Transverse colon (tissue), 4 donors: ENCODE results near the gene C10orf53. TPM values are rescaled to one million over a fixed set of nuclear protein-coding genes. Genes with fewer than 3 reads are reported as not detected.

Experiments
- DNase-seq: peaks from one replicate; pipeline ENCODE4 v3.0.0-alpha.2; 2019
- H3K27ac ChIP-seq, 4 donors: fragments of 200-600 bp; sonication (generic); 2 replicates each; pipeline ENCODE4 v1.5.1; 2016 to 2018; ENCODE audit warnings: inconsistent platforms in 4 of 4
- H3K27me3 ChIP-seq: fragments of 200-600 bp; sonication (generic); 2 replicates; pipeline ENCODE4 v1.5.1; 2017; ENCODE audit warnings: inconsistent platforms
- H3K36me3 ChIP-seq, 4 donors: fragments of 200-600 bp; sonication (generic); 2 replicates each; pipeline ENCODE4 v1.5.1; 2017 to 2019; ENCODE audit warnings: inconsistent platforms in 4 of 4
- H3K4me1 ChIP-seq, 4 donors: fragments of 200-600 bp; sonication (generic); 2 replicates each; pipeline ENCODE4 v1.5.1; 2017 to 2020; ENCODE audit warnings: inconsistent platforms in 4 of 4
- H3K4me3 ChIP-seq, 4 donors: fragments of 200-600 bp; sonication (generic); 1 replicate in 1 of 4; 2 replicates in 3 of 4; pipeline versions ENCODE4 v1.5.1 to v1.6.1; 2017 to 2019; ENCODE audit warnings: inconsistent platforms in 4 of 4
- H3K9me3 ChIP-seq, 2 donors: fragments of 200-600 bp; sonication (generic); 2 replicates each; pipeline ENCODE4 v1.5.1; 2017 to 2019; ENCODE audit warnings: inconsistent platforms in 2 of 2
- EP300 ChIP-seq: sonication (generic); formaldehyde crosslinking; IDR thresholded peaks from one replicate; pipeline ENCODE4 v1.6.1; 2017; ENCODE audit warnings: antibody characterized with exemption, low read depth
- POLR2A ChIP-seq: fragments of 450-650 bp; IDR thresholded peaks from one replicate; pipeline ENCODE4 v1.6.1; 2016; ENCODE audit warnings: antibody characterized with exemption, mild to moderate bottlenecking, moderate library complexity
- POLR2AphosphoS5 ChIP-seq, 3 donors: sonication (generic); formaldehyde crosslinking; IDR thresholded peaks; one replicate each; pipeline ENCODE4 v1.6.1; 2016; ENCODE audit warnings: antibody characterized with exemption in 3 of 3
- WGBS, 2 donors: methylation state at CpG; one replicate each; pipeline ENCODE4 v1.1.5; 2018; ENCODE audit warnings: low coverage in 1 of 2; 5-methylcytosine and 5-hydroxymethylcytosine counted together
- in situ Hi-C, 4 donors: fragments of 200-750 bp; cut with MboI; loops; one replicate each; pipeline versions ENCODE4 v1.15.0 to v1.15.1; 2017; ENCODE audit warnings: low sequenced_read_pairs in 3 of 4, low pct_ligation_motif_present in 1 of 4, low pct_unique_long_range_greater_than_20kb in 1 of 4
- intact Hi-C: fragments of 100-400 bp; cut with DNase I; formaldehyde crosslinking; loops from one replicate; pipeline ENCODE4 v1.15.1; 2023; ENCODE audit warnings: low total_unique reads
- total RNA-seq, 4 donors: library from RNA; depleted of rRNA; stranded (reverse); fragments of >200 nt; gene quantifications; one replicate each; pipeline ENCODE4 v1.1.0, GENCODE V29; 2016
- TF ChIP-seq, protein P1 (sequence below), 5 experiments: fragments of 200-600 bp in 3 of 5; fragments of 450-650 bp in 2 of 5; sonication (generic) in 3 of 5; IDR thresholded peaks; 1 replicate in 2 of 5; 2 replicates in 3 of 5; pipeline ENCODE4 v1.5.1; 2016 to 2017; ENCODE audit warnings: antibody characterized with exemption in 5 of 5, inconsistent platforms in 3 of 5, mild to moderate bottlenecking in 2 of 5, moderate library complexity in 1 of 5

C10orf53 gene
- total RNA-seq, 4 donors from 2014 or later = not detected

DNA sequence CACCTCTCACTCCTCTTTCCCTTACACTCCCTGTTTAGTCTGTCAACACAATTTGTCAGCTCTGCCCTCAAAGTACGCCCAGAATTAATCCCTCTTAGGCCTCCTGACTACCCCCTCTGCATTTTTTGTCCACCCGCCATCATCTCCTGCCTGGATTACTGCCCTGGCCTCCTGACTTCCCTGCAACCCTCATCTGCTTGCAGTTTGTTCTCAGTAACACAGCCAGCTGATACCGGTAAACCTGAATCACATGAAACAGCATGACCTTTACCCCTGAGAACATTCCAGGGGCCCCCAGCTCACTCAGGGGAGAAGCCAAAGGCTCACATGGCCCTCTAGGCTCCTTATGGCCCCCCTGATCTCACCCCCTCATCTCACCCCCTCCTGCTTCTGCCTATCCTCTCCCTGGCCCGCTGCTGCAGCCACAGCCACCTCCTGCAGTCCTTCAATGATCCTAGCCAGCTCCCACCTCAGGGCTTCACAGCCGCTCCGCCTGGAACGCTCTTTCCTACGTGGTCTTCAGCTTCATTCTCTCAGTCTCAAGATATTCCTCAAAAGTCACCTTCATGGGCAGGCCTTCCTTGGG lies 8.9 kb downstream of the C10orf53 start:
- Histone ChIP-seq H3K27ac (no peak overlapping the region), H3K9me3 (no peaks in the 10 kb centered on the region), H3K27me3 (peaks cover 34% of the 10 kb centered on the region), H3K36me3 (no peaks in the 10 kb centered on the region), H3K4me1 (no peaks in the 10 kb centered on the region), H3K4me3 (no peak overlapping the region)
- intact Hi-C loops = no loop called here
- TF ChIP-seq POLR2AphosphoS5 (IDR thresholded peaks at IDR 0.05) (no peak), POLR2A (no peak), EP300 (no peak)
- TF ChIP-seq, protein P1, sequence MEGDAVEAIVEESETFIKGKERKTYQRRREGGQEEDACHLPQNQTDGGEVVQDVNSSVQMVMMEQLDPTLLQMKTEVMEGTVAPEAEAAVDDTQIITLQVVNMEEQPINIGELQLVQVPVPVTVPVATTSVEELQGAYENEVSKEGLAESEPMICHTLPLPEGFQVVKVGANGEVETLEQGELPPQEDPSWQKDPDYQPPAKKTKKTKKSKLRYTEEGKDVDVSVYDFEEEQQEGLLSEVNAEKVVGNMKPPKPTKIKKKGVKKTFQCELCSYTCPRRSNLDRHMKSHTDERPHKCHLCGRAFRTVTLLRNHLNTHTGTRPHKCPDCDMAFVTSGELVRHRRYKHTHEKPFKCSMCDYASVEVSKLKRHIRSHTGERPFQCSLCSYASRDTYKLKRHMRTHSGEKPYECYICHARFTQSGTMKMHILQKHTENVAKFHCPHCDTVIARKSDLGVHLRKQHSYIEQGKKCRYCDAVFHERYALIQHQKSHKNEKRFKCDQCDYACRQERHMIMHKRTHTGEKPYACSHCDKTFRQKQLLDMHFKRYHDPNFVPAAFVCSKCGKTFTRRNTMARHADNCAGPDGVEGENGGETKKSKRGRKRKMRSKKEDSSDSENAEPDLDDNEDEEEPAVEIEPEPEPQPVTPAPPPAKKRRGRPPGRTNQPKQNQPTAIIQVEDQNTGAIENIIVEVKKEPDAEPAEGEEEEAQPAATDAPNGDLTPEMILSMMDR (IDR thresholded peaks at IDR 0.05) = no peak
- no peak for DNase-seq
- in situ Hi-C loops = no loop called here
- 41 to 50% methylated on average over 2 to 8 of the region's 8 CpGs for WGBS, 2 donors

DNA sequence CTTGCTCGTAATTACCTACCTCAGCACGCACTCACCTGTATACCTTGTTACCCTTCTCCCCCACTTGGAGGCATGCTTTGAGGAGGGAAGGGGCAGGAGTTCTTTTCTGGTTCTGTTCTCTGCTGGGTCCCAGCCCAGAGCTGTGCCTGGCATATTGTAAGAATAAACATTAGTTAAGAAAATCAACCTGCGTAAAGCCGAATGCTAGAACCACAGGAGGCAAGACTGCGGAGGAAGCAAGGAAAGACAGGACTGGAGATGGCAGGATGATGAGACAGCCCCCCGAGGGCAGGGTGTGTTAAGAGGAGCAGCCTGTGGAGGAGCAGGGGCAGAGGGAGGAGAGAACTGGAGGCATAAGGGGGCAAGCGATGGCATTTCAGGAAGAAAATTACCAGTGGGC lies 9.5 kb downstream of the C10orf53 start:
- no peaks in the 10 kb centered on the region for H3K36me3 ChIP-seq
- no peaks in the 10 kb centered on the region for H3K4me1 ChIP-seq
- no peaks in the 10 kb centered on the region for H3K9me3 ChIP-seq
- intact Hi-C loops (no loop called here), in situ Hi-C loops (no loop called here)
- H3K27me3 ChIP-seq = peaks cover 34% of the 10 kb centered on the region
- 48 to 80% methylated on average over 1 to 7 of the region's 7 CpGs for WGBS, 2 donors
- H3K4me3 ChIP-seq = no peak overlapping the region
- TF ChIP-seq, protein P1 (IDR thresholded peaks at IDR 0.05) = no peak
- TF ChIP-seq EP300 = no peak
- TF ChIP-seq POLR2AphosphoS5 (IDR thresholded peaks at IDR 0.05) = no peak
- TF ChIP-seq POLR2A = no peak
- H3K27ac ChIP-seq = no peak overlapping the region
- DNase-seq = no peak

GRCh38 chr10:49689882-49690510 lies 10.5 kb downstream of the C10orf53 start:
- WGBS, 2 donors = 48 to 64% methylated on average over 8 to 12 of the region's 12 CpGs
- H3K27me3 ChIP-seq = peaks cover 34% of the 10 kb centered on the region
- no peaks in the 10 kb centered on the region for H3K9me3 ChIP-seq
- no peaks in the 10 kb centered on the region for H3K4me1 ChIP-seq
- in situ Hi-C loops = no loop called here
- no peaks in the 10 kb centered on the region for H3K36me3 ChIP-seq
- intact Hi-C loops = no loop called here
- no peak for DNase-seq
- TF ChIP-seq, protein P1 (IDR thresholded peaks at IDR 0.05) = no peak
- TF ChIP-seq EP300 (no peak), POLR2A (no peak)
- no peak overlapping the region for H3K4me3 ChIP-seq
- H3K27ac ChIP-seq = no peak overlapping the region

GRCh38 chr10:49690698-49691356 lies 11.4 kb downstream of the C10orf53 start:
- no peak for DNase-seq
- no peaks in the 10 kb centered on the region for H3K36me3 ChIP-seq
- WGBS, 2 donors = 27 to 30% methylated on average over 4 to 12 of the region's 12 CpGs
- H3K4me1 ChIP-seq = no peaks in the 10 kb centered on the region
- H3K9me3 ChIP-seq = no peaks in the 10 kb centered on the region
- intact Hi-C loops (no loop called here), in situ Hi-C loops (no loop called here)
- H3K27ac ChIP-seq = no peak overlapping the region
- TF ChIP-seq POLR2A (no peak), EP300 (no peak), POLR2AphosphoS5 (IDR thresholded peaks at IDR 0.05) (no peak)
- TF ChIP-seq, protein P1 (IDR thresholded peaks at IDR 0.05) = no peak
- peaks cover 34% of the 10 kb centered on the region for H3K27me3 ChIP-seq
- H3K4me3 ChIP-seq = no peak overlapping the region
